Stimulated activated CD4-positive, alpha-beta T cell treated with anti-CD3 and anti-CD28 coated beads, Interleukin-2, amount 100 ng/mL, for 48 hours (primary cell): ENCODE data around the gene MRPL58.
"Not testable (repeated sequence)": the region's sequence is repeated elsewhere in the genome, so short reads cannot be mapped to it uniquely, and the experiment has no call there.

Experiments used
- DNase-seq, 2 donors: peaks; one replicate each; pipeline ENCODE4 v3.0.0-alpha.2; 2020

MRPL58 gene

DNA sequence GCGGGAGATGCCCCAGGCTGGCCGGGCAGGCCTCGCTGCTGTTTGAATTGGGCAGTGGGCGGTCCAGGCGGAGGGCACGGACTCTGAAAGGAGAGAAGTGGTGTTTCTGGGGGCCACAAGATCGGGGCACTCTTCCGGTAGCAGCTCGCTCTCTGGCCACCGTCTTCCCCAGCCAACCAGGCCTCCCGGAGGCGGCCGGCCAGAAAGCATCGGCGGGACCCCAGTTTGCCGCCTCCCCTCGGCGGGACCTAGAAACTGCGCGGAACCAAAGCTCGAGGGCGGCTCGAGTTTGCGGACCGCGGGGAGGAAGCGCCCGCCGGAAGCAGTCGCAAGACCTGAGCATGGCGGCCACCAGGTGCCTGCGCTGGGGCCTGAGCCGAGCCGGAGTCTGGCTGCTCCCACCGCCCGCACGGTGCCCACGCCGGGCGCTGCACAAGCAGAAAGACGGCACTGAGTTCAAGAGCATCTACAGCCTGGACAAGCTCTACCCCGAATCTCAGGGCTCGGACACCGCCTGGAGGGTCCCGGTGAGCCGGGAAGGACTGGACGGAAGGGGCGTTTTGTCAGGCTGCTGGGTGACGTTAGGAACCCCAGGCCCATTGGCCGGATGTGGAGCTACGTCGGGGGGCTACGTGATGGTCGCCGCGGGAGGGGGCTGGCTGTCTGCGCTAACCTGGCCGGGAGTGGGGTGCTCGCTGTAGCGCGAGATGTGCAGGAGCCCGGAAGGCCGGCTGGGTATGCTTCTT is at the start of gene MRPL58:
Gene MRPL58, plus strand, starts transcription at position 325 of the 746 bp plus-strand sequence. Its CDS starts 17 bp downstream, at position 342.
- DNase-seq, result peak; percentile 77 to 81

DNA sequence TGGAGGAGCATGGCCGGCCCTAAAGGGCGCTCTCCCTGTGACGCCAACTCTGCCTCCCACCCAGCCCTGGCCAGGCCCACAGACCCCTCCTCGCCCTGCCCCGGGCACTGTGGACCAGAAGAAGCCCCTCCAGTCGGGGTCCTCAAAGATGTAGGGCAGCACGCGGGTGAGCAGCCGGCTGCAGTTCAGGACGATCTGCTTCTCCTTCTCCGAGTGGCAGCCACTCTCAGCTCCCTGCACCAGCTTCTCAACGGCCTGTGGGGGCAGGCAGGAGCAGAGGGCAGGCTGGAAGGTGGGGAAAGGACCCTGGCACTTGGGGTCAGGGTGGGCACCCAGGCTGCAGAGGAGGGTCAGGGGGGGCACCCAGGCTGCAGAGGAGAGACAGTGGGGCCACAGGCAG is 48.8 kb upstream of the MRPL58 start:
- DNase-seq, result no peak

DNA sequence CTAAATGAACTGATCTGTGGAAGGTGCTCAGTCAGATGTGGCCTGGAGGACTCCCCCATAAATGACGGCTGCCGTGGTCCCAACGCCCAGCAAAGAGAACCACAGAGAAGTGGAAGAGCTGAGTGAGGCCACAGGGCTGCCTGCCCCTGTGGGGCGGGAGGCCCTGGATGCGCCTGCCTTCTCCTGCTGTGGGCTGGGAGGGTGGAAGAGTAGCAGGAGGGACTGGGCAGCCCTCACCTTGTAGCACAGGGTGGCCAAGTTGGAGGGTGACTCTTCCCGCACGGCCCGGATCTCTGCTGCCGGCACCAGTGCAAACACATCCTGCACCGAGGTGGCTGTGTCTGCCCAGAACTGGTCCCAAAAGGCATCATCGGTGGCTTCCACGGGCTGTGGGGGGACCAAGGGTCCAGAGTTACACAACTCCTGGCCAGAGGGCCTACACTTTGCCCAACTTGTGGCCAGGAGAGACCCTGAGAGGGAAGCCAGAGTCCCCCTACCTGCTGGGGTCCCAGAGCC is 48.2 kb upstream of the MRPL58 start:
- no peak for DNase-seq

DNA sequence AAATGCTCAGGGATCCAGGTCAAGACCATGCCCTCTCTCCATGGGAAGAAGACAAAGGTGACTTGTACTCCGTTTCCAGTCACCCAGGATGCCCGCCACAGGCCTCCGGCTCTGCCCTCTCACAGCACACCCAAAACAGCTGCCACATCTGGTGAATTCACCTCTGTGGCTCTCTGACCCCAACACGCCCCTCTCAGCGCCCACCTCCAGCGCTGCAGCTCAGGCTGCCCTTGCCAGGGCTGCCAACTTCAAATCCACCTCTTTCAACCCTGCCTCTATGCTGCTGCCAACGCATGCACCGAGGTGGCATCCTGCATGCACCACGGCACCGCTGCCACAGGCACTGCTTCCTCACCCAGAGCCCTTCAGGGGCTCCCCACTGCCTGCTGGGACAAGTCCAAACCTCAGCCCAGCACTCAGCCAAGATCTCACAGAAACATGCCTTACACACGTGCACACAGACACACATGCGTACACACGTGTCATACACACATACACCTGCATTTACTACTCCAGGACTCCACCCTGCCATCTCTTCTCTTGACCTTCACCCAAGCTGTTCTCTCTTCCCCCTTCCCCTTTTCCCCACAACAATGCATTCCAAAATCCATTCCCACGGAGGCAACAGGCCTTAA is 47.4 kb upstream of the MRPL58 start:
- DNase-seq, result no peak

DNA sequence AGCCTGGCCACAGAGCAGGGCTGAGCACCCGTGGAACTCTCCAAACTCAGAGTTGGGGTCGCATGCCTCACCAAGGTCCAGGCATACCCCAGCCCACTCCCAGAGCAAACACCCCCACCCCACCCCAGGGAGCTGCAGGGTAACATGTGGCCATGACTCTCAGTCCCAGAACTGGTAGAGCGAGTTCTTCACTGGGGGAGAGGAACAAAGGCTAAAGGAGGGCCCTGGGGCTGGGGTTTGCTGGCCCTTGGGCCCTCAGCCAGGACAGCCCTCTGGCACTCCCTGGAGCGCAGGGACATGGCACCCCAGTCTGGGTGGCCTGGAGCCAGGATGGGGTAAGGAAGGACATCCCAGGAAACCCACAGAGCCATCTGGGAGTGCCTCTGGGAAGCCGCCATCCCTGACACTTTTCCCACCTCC is 44.1 kb upstream of the MRPL58 start:
- DNase-seq, result no peak

DNA sequence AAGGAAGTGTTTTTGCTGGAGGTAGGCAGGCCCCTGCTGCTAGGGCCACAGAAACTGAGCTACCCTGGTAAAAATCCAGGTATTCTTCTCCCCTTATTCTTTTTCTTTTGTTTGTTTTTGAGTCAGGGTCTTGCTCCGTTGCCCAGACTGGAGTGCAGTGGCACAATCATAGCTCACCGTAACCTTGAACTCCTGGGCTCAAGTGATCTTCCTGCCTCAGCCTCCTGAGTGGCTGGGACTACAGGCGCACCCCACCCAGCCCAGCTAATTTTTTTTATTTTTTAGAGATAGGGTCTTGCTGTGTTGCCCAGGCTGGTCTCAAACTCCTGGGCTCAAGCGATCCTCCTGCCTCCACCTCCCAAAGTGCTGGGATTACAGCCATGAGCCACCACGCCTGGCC is 43.0 kb upstream of the MRPL58 start:
- not testable (repeated sequence) for DNase-seq

DNA sequence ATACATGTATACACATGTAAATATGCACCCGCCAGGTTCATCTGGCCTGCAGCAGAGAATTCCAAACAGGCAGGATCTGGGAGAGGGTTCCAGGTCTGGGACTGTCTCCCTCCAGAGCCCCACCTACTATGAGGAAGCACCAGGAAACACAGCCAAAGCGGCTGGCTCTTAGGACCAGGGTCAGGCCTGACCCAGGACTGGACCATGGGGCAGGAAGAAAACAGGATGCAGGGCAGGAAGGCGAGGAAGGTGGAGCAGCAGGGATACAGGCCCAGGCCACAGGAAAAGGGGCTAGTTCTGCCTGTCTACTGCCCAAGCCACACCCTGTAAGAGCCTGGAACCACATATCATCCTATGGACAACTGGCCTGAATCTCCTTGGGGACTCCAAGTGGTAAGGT is 42.1 kb upstream of the MRPL58 start:
- DNase-seq, result no peak

DNA sequence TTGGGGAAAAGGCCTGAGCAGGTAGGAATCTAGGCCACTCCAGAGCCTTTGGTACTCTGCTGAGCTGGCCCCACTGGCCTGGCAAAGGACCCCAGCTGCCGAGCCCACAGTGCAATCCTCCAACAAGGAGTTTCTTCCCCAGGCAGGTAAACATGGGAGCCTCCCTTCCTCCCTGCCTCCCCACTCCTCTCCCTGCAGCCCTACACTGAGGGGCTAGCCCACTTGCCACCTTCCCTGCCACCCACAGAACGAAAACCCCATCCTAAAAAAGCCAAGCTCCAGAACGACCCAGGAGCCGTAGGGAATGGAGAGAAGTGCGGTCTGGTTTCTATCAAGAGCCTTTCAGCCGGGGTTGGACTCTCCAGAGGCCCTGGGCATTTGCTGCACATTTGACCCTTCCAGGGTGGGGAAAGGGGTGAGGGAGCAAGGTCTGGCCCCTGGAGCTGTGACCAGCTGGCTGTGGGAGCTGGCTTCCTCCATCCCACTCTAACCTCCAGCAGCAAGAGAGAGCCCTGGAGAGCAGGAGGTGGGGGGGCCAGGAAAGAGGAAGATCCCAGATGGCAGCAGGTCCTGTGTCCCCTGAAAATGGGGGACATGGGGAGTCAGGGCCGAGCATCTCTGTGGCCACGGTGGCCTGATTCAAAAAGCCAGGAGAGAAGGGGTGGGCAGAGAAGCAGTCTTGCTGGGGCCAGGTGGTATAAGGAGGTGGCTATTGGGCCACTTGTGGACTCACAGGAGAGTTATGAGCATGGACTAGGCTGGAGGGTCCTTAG is 41.2 kb upstream of the MRPL58 start:
- no peak for DNase-seq

DNA sequence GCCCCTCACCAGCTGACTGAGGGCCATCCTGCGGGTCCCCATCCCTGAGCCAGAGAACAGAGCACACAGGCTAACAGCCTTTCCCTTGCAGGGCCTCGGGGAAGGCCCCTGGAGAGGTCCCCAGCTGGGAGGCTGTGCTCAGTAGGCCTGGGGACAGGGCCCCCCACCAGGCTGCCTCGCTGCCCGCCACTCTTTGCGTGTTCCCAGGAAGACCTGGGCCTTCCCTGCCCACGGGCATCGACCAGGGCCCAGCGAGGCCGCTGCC is 40.7 kb upstream of the MRPL58 start:
- no peak for DNase-seq

DNA sequence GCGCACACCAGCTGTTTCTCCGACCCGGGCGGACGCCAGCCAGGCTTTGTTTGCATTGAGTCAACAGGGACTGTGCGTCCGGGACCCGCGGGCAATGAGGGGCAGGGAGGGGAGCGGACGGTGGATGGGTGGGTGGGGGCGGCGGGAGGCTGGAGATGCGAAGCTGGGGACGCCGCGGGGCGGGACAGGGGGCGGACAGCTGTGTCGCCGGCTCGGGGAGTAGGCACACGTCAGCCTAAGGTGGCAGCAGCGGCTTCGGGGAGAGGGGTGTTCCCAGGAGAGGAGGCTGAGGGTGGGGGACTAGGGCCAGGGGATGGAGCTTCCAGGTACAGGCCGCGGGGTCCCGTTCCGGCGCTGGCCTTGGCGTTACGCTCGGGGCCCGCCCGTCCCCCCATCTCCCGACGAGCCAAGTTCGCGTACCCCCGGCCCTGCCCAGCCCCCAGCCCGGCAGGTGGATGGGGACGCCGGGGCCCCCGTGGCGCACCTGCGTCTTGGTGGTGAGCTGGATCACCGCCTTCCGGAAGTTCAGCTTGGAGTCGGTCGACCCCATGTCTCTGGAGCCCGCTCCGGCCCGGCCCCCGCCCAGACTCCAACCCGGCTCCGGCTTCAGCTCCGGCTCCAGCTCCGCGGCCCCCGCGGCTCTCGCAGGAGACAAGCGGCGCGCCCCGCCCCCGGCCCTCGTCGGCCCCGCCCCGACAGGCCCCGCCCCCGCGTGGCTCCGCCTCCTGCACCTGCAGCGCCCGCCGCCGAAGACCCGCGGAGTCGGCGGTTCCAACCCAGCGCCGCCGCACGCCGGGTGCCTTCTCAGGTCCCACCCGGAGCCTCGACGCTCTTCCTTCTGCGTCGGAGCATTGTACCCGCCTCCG is 40.1 kb upstream of the MRPL58 start, which contains the start of gene HID1:
Gene HID1, minus strand, starts transcription at position 653 of the 866 bp plus-strand sequence. Its CDS starts 103 bp downstream, at position 550.
- DNase-seq, result peak; percentile 72 to 82

DNA sequence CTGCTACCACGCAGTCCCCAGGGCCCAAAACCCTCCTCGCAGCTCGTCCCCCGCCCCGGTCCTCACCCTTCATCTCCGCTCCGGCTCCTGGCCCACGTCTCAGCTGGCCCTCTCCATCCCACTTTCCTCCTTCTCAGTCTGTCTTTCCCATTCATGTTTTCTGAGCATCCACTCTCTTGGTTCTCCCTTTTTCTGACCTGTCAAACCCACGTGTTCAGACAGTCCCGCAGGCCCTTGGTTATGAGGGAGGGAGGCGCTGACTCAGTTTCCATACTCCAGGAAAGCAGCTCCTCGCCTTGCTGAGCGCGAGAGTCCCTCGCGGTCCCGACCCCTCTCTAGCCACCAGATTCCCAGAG is 39.5 kb upstream of the MRPL58 start:
- DNase-seq, result no peak

DNA sequence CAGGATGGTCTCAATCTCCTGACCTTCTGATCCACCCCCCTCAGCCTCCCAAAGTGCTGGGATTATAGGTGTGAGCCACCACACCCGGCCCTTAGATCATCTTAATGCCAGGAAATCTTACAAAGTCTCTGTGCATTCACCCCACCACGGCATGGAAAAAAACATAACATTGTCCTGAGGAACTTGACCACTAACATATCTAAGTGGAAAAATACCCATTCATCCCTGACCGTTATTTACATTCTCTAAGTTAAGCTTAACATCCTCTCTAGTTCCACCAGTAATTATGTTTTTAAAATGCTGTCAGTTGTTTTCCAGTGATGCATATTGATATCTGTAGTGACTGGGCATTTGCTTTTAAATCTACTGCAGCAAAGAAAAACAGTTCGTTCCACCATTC is 36.5 kb upstream of the MRPL58 start:
- no peak for DNase-seq

DNA sequence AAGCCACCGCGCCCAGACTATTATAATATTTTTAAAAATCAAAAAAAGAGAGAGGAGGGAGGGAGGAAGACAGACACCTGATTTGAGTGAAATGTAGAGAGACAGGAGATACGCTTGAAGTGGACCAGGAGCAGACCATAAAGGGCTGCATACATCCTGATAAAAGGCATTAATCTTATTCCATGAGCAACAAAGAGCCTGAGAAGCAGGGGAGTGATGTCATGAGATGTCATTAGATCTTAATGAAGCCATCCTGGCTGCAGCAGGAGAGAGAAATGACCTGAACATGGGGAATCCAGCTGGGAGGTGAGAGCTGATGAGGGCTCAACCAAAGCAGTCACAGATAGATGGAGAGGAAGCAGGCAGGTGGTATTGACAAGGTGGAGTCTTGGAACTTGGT is 34.7 kb upstream of the MRPL58 start:
- DNase-seq, result no peak

DNA sequence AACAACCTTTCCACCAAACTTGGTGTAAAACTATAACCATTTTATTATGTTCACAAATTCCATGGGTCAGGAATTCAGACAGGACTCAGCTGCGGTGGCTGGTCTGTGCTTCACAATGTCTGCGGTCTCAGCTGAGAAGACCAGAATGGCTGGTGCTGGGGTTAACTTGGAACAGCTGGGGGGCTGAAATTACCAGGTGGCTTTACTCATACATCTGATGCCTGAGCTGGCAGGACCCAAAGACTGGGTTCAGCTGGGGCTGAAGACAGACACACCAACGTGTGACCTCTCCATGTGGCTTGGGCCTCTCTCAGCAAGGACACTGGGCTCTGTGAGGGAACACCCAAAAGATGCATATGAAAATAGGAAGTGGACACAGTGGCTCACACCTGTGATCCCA is 34.2 kb upstream of the MRPL58 start:
- DNase-seq, result no peak

DNA sequence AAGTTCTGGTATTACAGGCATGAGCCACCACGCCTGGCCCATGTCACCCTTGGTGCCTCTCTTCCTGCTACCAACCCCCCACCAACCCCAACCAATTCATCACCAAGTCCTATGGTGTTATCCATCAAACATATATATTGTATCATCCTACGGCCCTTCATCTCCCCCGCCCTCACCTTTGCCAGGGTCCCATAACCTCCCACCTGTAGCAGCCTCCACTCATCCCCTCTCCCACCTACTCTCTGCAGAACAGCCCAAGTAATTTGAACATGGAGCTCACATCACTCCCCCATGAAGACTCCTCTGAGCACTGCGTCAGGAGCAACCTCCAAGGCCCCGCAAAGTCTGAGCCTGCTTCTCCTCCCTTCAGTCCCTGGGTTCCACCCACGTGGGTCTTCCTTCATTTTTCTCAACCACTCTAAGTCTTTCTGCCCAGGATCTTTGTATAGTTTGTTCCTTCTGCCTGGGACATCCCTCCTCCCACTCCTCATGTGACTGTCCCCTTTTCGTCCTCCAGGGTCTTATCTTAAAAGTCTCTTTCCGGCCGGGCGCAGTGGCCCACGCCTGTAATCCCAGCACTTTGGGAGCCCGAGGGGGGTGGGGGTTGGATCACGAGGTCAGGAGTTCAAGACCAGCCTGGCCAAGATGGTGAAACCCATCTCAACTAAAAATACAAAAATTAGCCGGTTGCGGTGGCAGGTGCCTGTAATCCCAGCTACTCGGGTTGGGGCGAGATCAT is 32.9 kb upstream of the MRPL58 start:
- DNase-seq, result no peak

DNA sequence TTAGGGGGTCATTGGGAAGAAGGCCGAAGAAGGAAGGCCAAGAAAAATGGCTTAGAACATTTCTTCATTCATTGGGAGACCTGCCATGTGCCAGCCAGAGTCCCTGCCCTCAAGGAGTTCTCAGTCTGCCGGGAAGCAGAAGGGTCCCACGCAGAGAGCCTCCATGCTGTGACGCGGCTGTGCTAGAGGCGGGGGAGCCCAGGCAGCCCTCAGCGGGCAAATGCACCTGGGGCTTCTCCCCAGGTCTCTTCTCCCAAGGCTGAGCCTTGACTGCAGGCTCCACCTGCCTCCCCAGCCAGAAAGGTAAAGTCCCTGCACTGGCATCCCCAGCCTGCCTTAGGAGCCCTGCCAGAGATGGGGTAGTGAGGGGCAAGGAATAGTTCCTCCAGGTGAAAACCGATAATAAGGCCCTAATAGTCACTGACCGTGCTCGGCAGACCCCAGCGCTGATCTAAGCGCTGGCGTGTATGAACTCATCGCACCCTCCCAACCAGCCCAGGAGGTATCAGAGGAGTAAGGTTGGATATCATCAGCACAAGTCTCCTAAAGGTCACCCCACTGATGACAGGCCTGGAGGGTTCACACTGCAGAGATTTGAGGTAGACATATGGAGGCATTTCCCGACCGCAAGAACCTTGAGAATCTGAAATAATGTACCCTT is 31.0 kb upstream of the MRPL58 start:
- DNase-seq, result no peak

DNA sequence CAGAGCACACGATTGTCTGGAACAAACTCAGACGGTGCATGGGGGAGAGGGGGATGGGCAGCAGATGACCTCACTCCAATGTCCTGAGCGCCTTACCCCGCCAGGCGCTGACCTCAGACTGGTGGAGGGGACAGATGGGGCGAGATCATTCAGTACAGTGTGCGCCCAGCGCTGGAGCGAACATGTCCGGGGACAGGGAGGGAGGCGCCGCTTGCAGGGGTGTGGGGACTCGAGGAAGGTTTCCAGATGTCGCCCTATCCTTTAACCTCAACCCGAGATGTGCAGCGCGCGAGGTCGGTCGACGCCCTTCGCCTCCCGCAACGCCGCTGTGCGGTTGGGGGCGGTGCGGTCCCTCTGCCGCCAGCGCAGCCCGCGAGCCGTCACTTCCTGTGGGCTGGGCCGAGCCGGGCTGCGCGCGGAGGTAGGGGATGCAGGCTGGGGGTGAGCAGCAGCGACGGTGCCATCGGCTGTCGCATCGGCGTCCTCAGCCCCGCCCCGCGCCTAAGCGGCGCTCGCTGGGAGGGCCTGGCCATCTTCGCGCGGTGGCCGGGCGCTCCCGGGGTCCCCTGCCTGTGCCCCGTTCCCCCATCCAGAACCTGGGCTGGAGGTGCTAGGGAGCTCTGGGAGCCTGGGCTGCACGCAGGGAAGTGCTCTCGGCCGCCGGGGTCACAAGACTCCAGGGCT is 30.3 kb upstream of the MRPL58 start:
- DNase-seq, result peak; percentile 71 to 72

DNA sequence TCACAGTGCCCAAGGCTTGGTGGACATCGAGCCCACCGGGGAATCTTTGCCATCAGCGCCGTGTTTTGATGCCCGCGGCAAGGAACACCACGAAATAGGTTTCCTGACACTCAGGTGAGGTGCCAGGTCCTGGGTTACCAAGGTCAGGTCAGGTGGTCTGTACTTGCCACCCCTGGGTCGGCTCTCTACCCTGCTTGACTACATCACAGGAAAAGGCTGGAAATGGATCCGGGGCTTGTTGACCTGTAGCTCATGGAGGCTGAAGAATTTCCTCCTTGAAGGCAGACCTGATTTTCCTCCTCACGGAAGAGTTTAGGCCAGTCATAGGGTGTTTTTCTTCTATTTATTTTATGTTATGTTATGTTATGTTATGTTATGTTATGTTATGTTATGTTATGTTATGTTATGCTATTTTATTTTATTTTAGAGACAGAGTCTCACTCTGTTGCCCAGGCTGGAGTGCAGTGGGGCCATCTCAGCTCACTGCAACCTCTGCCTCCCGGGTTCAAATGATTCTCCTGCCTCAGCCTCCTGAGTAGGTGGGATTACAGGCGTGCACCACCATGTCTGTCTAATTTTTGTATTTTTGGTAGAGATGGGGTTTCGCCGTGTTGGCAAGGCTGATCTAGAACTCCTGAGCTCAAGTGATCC is 29.7 kb upstream of the MRPL58 start:
- DNase-seq, result not testable (repeated sequence)

DNA sequence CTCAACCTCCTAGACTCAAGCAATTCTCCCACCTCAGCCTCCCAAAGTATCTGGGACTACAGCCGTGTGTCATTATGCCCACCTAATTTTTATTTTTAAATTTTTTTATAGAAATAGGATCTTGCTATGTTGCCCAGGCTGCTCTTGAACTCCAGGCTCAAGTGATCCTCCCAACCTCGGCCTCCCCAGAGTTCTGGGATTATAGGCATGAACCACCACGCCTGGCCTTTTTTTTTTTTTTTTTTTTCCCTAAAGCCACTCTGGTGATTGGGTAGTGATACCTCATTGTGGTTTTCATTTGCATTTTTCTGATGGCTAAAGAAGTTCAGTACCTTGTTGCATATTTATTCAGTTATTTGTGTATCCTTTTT is 26.3 kb upstream of the MRPL58 start:
- DNase-seq, result no peak

DNA sequence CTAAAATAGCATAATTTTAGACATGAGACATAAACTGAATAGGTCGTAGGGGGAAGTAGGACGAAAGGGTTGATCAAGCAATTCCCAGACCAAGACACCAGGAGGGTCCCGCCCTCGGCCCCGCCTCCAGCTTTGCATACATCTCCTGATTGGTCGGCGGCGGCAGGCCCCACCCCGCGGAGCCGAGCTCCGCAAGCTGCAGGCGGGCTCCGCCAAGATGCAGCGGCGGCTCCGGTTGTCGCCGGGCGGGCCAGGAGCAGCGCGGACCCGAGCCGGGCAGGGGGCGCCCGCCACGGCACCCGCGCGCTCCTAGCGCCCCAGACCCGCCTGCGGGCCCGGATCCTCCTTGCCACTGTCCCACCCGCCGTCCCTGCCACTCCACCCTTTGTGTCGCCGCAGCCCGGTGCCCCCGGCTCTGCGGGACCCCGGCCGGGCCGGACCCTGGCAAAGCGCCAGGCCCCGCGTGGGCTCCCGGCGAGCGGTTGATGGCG is 25.0 kb upstream of the MRPL58 start, which contains the start of gene CDR2L:
Gene CDR2L, plus strand, starts transcription at position 215 of the 491 bp plus-strand sequence. CDS start 412 bp downstream, outside the sequence.
- peak; percentile 88 to 90 for DNase-seq
